Measurements from ENCODE around the gene LRIG3. TPM values are rescaled to one million over a fixed set of nuclear protein-coding genes. Genes with fewer than 3 reads are reported as not detected.

Gene LRIG3
- total RNA-seq, 2 donors from 2014 or later: not detected

DNA sequence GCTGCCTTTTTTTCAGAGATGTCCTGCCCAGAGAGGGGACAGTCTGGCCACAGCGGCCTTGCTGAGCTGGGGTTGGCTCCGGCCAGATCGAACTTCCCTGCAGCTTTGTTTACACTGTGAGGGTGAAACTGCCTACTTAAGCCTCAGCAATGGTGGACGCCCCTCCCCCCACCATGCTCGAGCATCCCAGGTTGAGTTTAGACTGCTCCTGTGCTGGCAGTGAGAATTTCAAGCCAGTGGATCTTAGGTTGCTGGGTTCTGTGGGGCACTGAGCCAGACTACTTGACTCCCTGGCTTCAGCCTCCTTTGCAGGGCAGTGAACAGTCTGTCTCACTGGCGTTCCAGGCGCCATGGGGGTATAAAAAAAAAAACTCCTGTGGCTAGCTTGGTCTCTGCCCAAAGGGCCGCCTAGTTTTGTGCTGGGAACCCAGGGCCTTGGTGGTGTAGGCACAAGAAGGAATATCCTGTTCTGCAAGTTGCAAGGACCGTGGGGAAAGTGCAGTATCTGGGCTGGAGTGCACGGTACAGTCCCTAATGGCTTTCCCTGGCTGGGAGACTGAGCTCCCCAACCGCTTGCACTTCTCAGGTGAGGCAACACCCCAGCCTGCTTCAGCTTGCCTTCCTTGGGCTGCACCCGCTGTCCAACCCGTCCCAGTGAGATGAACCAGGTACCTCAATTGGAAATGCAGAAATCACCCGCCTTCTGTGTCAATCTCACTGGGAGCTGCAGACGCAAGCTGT lies 79.1 kb downstream of the LRIG3 start:
- Mint-ChIP-seq H3K4me3 (no peak overlapping the region), H3K4me1 (ENCODE audit: low read depth in 2 of 2) (no peaks in the 10 kb centered on the region), H3K9me3 (peaks cover 16% of the 10 kb centered on the region), H3K27ac (no peak overlapping the region), H3K27me3 (no peaks in the 10 kb centered on the region), H3K36me3 (peaks cover 10% of the 10 kb centered on the region)
- ATAC-seq (no peak), DNase-seq (ENCODE audit: low spot score) (no peak)

DNA sequence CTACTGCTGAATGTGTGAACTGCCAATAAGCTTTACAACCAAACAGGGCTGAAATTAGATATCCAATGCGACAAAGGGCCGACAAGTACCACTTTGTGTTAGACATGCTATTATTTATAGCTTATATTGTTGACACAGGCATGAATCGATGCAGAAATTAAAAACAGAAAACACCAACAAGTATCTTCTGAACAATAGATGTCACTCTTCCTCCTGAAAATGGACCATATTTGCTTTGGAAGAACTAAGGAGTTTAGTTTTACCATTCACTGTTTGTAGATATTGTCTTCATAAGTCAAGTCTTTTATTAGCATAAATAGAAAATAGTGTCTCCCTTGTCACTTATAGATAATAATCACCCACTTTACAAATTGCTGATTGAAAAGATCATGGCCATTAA lies 86.5 kb downstream of the LRIG3 start:
- Mint-ChIP-seq H3K9me3 (peaks cover 11% of the 10 kb centered on the region), H3K27ac (no peak overlapping the region), H3K36me3 (peaks cover 6% of the 10 kb centered on the region), H3K27me3 (no peaks in the 10 kb centered on the region), H3K4me1 (ENCODE audit: low read depth in 2 of 2) (no peaks in the 10 kb centered on the region), H3K4me3 (no peak overlapping the region)
- no peak for ATAC-seq
- DNase-seq (ENCODE audit: low spot score): no peak

DNA sequence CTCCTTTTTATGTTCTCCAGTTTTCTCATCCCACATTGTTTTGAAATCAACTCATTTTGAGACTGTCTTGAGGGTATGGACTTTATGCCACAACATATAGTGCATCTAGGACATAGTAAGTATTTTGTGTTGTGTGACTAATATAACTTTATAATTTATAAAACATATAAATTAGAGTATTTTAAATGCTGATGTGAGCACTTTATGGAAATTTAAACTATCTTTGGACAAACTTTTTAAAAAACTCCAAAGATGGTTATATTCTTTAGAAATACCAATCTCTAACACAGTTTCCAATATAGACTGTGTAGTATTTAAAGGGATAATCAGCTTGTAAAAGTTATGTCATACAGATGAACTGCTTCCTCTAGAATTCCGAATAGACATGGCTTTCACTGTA lies 87.4 kb downstream of the LRIG3 start:
- peaks cover 7% of the 10 kb centered on the region for H3K9me3 Mint-ChIP-seq
- H3K27ac Mint-ChIP-seq: no peak overlapping the region
- no peak overlapping the region for H3K4me3 Mint-ChIP-seq
- no peaks in the 10 kb centered on the region for H3K27me3 Mint-ChIP-seq
- DNase-seq (ENCODE audit: low spot score) (no peak), ATAC-seq (no peak)
- H3K4me1 Mint-ChIP-seq (ENCODE audit: low read depth in 2 of 2): no peaks in the 10 kb centered on the region
- H3K36me3 Mint-ChIP-seq: peaks cover 6% of the 10 kb centered on the region
